Fibroblast of lung (primary cell): ENCODE results near the gene FCHSD1. TPM values are rescaled to one million over a fixed set of nuclear protein-coding genes. Genes with fewer than 3 reads are reported as not detected.

Experiments
- DNase-seq, 2 donors: peaks; one replicate each; pipeline versions ENCODE4 v3.0.0 to v3.0.0-alpha.2; 2010; ENCODE audit warnings: low read depth in 2 of 2
- H2AFZ ChIP-seq: 2 replicates; pipeline ENCODE4 v1.5.1; 2012; ENCODE audit warnings: low read length, control low read depth, inconsistent platforms
- H3K27ac ChIP-seq: 2 replicates; pipeline ENCODE4 v1.5.1; 2011; ENCODE audit warnings: low read length, control low read depth; ENCODE audit not compliant: insufficient read depth
- H3K27me3 ChIP-seq: 2 replicates; pipeline ENCODE4 v1.5.1; 2011; ENCODE audit warnings: mild to moderate bottlenecking, low read length; ENCODE audit not compliant: control insufficient read depth, insufficient read depth
- H3K36me3 ChIP-seq: 2 replicates; pipeline ENCODE4 v1.5.1; 2011; ENCODE audit warnings: low read length; ENCODE audit not compliant: control insufficient read depth, insufficient read depth
- H3K4me1 ChIP-seq: 2 replicates; pipeline ENCODE4 v1.5.1; 2011; ENCODE audit warnings: low read length; ENCODE audit not compliant: control insufficient read depth, insufficient read depth; ENCODE audit errors: extremely low read depth
- H3K4me2 ChIP-seq: 2 replicates; pipeline ENCODE4 v1.5.1; 2011; ENCODE audit warnings: low read length, control low read depth; ENCODE audit not compliant: insufficient read depth; ENCODE audit errors: extremely low read depth
- H3K4me3 ChIP-seq, 4 experiments: fragments of 200-600 bp in 1 of 4; sonication (generic) in 1 of 4; replicated peaks in 1 of 4; 2 replicates each; pipeline ENCODE4 v1.5.1; 2011 to 2016; ENCODE audit warnings: low read length in 4 of 4, low read depth in 3 of 4, mild to moderate bottlenecking in 3 of 4, control low read depth in 2 of 4, inconsistent platforms in 1 of 4, mixed read lengths in 1 of 4; ENCODE audit not compliant: insufficient read depth in 1 of 4; ENCODE audit errors: control extremely low read depth in 1 of 4
- H3K79me2 ChIP-seq: 2 replicates; pipeline ENCODE4 v1.5.1; 2012; ENCODE audit warnings: mild to moderate bottlenecking, low read length, inconsistent platforms; ENCODE audit not compliant: control insufficient read depth, insufficient read depth
- H3K9ac ChIP-seq: 2 replicates; pipeline ENCODE4 v1.5.1; 2011; ENCODE audit warnings: mild to moderate bottlenecking, low read length, control low read depth; ENCODE audit not compliant: insufficient read depth
- H3K9me3 ChIP-seq: 2 replicates; pipeline ENCODE4 v1.5.1; 2012; ENCODE audit warnings: low read depth, low read length; ENCODE audit not compliant: control insufficient read depth, insufficient read depth
- H4K20me1 ChIP-seq: 2 replicates; pipeline ENCODE4 v1.5.1; 2011; ENCODE audit warnings: low read length; ENCODE audit not compliant: control insufficient read depth, insufficient read depth; ENCODE audit errors: extremely low read depth
- EZH2 ChIP-seq: IDR thresholded peaks from 2 replicates; pipeline ENCODE4 v1.5.1; 2012; ENCODE audit warnings: low read length, control low read depth, mild to moderate bottlenecking; ENCODE audit errors: missing control alignments
- polyA plus RNA-seq, 2 donors: library from polyadenylated mRNA; depleted of rRNA in 1 of 2; stranded (reverse) in 1 of 2; unstranded in 1 of 2; fragments of >200 nt; gene quantifications; 2 replicates each; pipeline ENCODE4 v1.2.1, GENCODE V29; 2011 to 2012; ENCODE audit warnings: missing spikeins in 1 of 2
- total RNA-seq: library from RNA; depleted of rRNA; stranded (reverse); fragments of >200 nt; gene quantifications from 2 replicates; pipeline ENCODE4 v1.2.1, GENCODE V29; 2014
- TF ChIP-seq, protein P1 (sequence below), 2 donors: IDR thresholded peaks in 1 of 2; conservative IDR thresholded peaks in 1 of 2; 1 replicate in 1 of 2; 2 replicates in 1 of 2; pipeline ENCODE4 v1.5.1; 2011 to 2012; ENCODE audit warnings: low read length in 2 of 2, control low read depth in 1 of 2, inconsistent platforms in 1 of 2, low read depth in 1 of 2, mild to moderate bottlenecking in 1 of 2

Gene FCHSD1
- total and polyA plus RNA-seq, 2 donors (not counting 1 experiment from before 2014, with no cell fraction given): 19.1 to 25.6 TPM

DNA sequence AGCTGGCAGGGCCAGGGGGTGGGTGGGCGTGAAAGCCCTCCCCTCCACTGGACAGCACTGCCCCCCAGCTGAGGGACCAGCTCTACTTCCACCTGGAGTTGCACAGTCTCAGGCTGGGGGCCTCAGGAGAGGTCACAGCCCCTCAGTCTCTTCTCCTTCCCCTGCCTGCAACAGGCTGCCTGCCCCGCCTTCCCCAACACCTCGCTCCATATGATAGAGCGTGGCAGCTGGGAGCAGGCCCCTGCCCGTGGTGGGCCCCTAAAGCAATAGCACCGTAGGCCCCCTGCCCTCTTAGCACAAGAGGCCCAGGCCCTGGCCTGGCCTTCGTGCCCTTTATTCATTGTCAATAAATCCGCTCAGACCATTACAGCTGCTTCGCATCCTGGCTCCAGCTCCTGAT is 10.5 kb downstream of the FCHSD1 start:
- H3K9me3 ChIP-seq: no peaks in the 10 kb centered on the region
- no peak overlapping the region for H3K27ac ChIP-seq
- H3K27me3 ChIP-seq: no peaks in the 10 kb centered on the region
- no peak overlapping the region for H3K9ac ChIP-seq
- no peak overlapping the region for H3K4me2 ChIP-seq
- H3K79me2 ChIP-seq: peaks cover 9% of the 10 kb centered on the region
- no peak overlapping the region for H2AFZ ChIP-seq
- TF ChIP-seq EZH2: no peak
- TF ChIP-seq, protein P1, sequence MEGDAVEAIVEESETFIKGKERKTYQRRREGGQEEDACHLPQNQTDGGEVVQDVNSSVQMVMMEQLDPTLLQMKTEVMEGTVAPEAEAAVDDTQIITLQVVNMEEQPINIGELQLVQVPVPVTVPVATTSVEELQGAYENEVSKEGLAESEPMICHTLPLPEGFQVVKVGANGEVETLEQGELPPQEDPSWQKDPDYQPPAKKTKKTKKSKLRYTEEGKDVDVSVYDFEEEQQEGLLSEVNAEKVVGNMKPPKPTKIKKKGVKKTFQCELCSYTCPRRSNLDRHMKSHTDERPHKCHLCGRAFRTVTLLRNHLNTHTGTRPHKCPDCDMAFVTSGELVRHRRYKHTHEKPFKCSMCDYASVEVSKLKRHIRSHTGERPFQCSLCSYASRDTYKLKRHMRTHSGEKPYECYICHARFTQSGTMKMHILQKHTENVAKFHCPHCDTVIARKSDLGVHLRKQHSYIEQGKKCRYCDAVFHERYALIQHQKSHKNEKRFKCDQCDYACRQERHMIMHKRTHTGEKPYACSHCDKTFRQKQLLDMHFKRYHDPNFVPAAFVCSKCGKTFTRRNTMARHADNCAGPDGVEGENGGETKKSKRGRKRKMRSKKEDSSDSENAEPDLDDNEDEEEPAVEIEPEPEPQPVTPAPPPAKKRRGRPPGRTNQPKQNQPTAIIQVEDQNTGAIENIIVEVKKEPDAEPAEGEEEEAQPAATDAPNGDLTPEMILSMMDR (conservative IDR thresholded peaks at IDR 0.05 in 1 of 2, IDR thresholded peaks at IDR 0.05 in 1 of 2; ENCODE audit: low read depth in 1 of 2, low read length in 2 of 2): no peak
- H4K20me1 ChIP-seq: no peaks in the 10 kb centered on the region
- no peaks in the 10 kb centered on the region for H3K4me1 ChIP-seq
- peaks cover 2% of the 10 kb centered on the region for H3K36me3 ChIP-seq
- DNase-seq: no peak
- H3K4me3 ChIP-seq: no peak overlapping the region

DNA sequence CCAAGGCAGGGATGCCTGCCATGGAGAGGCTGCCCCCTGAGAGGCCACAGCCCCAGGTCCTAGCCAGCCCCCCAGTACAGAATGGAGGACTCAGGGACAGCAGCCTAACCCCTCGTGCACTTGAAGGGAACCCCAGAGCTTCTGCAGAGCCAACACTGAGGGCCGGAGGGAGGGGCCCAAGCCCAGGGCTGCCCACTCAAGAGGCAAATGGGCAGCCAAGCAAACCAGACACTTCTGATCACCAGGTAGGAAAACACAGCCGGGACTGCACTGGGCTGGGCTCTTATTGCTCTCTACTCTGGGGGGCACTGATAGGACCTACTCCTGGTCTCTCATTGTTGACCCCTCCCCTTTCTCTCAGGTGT is 11.2 kb downstream of the FCHSD1 start:
- no peak for DNase-seq

DNA sequence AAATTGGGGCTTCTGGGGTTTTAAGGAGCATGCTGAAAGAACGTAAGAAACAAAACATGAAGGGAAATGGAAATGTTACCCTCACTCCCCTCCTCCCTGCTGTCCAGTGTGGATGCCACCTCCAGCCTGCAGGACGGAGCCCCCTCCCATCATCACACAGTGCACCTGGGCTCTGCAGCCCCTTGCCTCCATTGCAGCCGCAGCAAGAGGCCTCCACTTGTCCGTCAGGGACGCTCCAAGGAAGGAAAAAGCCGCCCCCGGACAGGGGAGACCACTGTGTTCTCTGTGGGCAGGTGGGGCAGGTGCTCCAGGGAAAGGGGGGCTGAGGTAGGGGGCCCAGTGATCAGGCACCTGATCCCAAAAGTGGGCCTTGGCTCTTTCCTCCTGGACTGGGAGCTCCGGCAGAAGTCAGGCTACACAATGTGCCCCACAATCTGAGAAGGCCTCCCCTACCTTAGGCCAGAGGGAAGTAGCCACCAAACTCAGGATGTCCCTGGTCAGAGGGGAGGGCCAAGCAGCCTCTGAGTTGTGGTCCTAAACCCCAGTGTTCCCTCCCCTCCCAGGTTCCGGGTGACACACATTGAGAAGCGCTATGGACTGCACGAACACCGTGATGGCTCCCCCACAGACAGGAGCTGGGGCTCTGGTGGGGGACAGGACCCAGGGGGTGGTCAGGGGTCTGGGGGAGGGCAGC is 11.7 kb downstream of the FCHSD1 start:
- Histone ChIP-seq H3K4me3 (no peak overlapping the region), H3K9me3 (no peaks in the 10 kb centered on the region), H3K4me1 (peaks cover 2% of the 10 kb centered on the region), H2AFZ (no peak overlapping the region), H3K79me2 (peaks cover 21% of the 10 kb centered on the region), H3K4me2 (no peak overlapping the region), H3K9ac (no peak overlapping the region), H3K27ac (no peak overlapping the region), H3K27me3 (no peaks in the 10 kb centered on the region), H4K20me1 (no peaks in the 10 kb centered on the region), H3K36me3 (no peaks in the 10 kb centered on the region)
- no peak for DNase-seq
- TF ChIP-seq EZH2: no peak
- TF ChIP-seq, protein P1 (conservative IDR thresholded peaks at IDR 0.05 in 1 of 2, IDR thresholded peaks at IDR 0.05 in 1 of 2; ENCODE audit: low read depth in 1 of 2, low read length in 2 of 2): no peak

More for the DNA sequence above, 11.2 kb downstream of the FCHSD1 start:
- Histone ChIP-seq H3K4me1 (no peaks in the 10 kb centered on the region), H2AFZ (no peak overlapping the region), H3K4me2 (no peak overlapping the region), H3K36me3 (no peaks in the 10 kb centered on the region), H4K20me1 (no peaks in the 10 kb centered on the region), H3K79me2 (peaks cover 16% of the 10 kb centered on the region), H3K9me3 (no peaks in the 10 kb centered on the region), H3K27ac (no peak overlapping the region), H3K27me3 (no peaks in the 10 kb centered on the region), H3K9ac (no peak overlapping the region), H3K4me3 (no peak overlapping the region)
- TF ChIP-seq EZH2: no peak
- TF ChIP-seq, protein P1 (conservative IDR thresholded peaks at IDR 0.05 in 1 of 2, IDR thresholded peaks at IDR 0.05 in 1 of 2; ENCODE audit: low read depth in 1 of 2, low read length in 2 of 2): no peak
